Heart right ventricle (tissue), 16 donors: ENCODE results near the gene NSA2. TPM values are rescaled to one million over a fixed set of nuclear protein-coding genes. Genes with fewer than 3 reads are reported as not detected.

Experiments used
- ATAC-seq, 8 donors: fragments of 200-7000 bp; cut with Tn5 transposase; one replicate each; pipeline ENCODE4 v1.9.1; 2020; ENCODE audit warnings: mild to moderate bottlenecking in 8 of 8, moderate library complexity in 8 of 8, moderate number of reproducible peaks in 1 of 8
- DNase-seq, 2 donors: peaks; one replicate each; pipeline ENCODE4 v3.0.0-alpha.2; 2020
- H3K27ac ChIP-seq, 10 donors: fragments of 200-600 bp; sonication (generic) in 2 of 10; one replicate each; pipeline versions ENCODE4 v1.5.0 to v1.8.0; 2020 to 2022; ENCODE audit warnings: mild to moderate bottlenecking in 3 of 10
- H3K27me3 ChIP-seq, 7 donors: fragments of 200-600 bp; one replicate each; pipeline ENCODE4 v1.8.0; 2021 to 2022; ENCODE audit warnings: mild to moderate bottlenecking in 2 of 7
- H3K36me3 ChIP-seq, 9 donors: fragments of 200-600 bp; sonication (generic) in 1 of 9; one replicate each; pipeline versions ENCODE4 v1.5.0 to v1.8.0; 2020 to 2022; ENCODE audit warnings: mild to moderate bottlenecking in 2 of 9
- H3K4me1 ChIP-seq, 9 donors: fragments of 200-600 bp; sonication (generic) in 1 of 9; one replicate each; pipeline versions ENCODE4 v1.5.0 to v1.8.0; 2020 to 2022; ENCODE audit warnings: mild to moderate bottlenecking in 4 of 9
- H3K4me3 ChIP-seq, 10 donors: fragments of 200-600 bp; sonication (generic) in 2 of 10; one replicate each; pipeline versions ENCODE4 v1.5.0 to v1.8.0; 2020 to 2022; ENCODE audit warnings: mild to moderate bottlenecking in 7 of 10, moderate library complexity in 2 of 10
- H3K9me3 ChIP-seq, 11 donors: fragments of 200-600 bp in 10 of 11; sonication (generic) in 2 of 11; one replicate each; pipeline versions ENCODE4 v1.5.0 to v1.8.0; 2013 to 2022; ENCODE audit warnings: mild to moderate bottlenecking in 2 of 11, control low read depth in 1 of 11, moderate library complexity in 1 of 11
- CTCF ChIP-seq, 9 donors: fragments of 200-600 bp; sonication (generic) in 2 of 9; IDR thresholded peaks; one replicate each; pipeline versions ENCODE4 v1.5.0 to v1.8.0; 2021 to 2022; ENCODE audit warnings: antibody characterized with exemption in 9 of 9, mild to moderate bottlenecking in 5 of 9, moderate library complexity in 1 of 9
- whole genome bisulfite sequencing, 2 donors: extraction: QIAGEN DNeasy Blood & Tissue Kit; methylation state at CpG; one replicate each; pipeline ENCODE4 v1.1.7; 2013; ENCODE audit warnings: inconsistent platforms in 1 of 2; 5-methylcytosine and 5-hydroxymethylcytosine counted together
- intact Hi-C, 10 donors: fragments of 100-400 bp; cut with DNase I; formaldehyde crosslinking; loops; one replicate each; pipeline versions ENCODE4 v1.11.1 to v1.14.2; 2022
- polyA plus RNA-seq, 2 donors: library from polyadenylated mRNA; stranded (reverse); fragments of 200-250 nt; gene quantifications; one replicate each; pipeline ENCODE4 v1.2.3, GENCODE V29; 2013
- total RNA-seq, 10 donors: library from RNA; stranded (reverse); fragmentation: NEBNext Ultra II Directional in 3 of 10; extraction: Animal tissue kit (Norgen Biotek cat#: 25700) in 3 of 10; gene quantifications; one replicate each; pipeline versions ENCODE4 v1.2.1 to v1.2.4, GENCODE V29; 2021 to 2023
- donor health status: Arrhythmogenic right ventricular cardiomyopathy.
- donor health status: ischemic (EF 13 %, LVEDD 7.1; RV severe dilation, severe dysfunction).
- donor health status: healthy with polysubstance abuse.
- donor health status: DM: no; HTN: yes; CAD: no.
- donor health status: DM: no; HTN: no; CAD: no.
- donor health status: ischemic (EF 25% LVEDD 6.9; RV normal size, moderate dysfunction).
- donor health status: ischemic (EF 25% LVEDD 5.7; RV mildly dilated, moderate dysfunction).
- donor health status: healthy.
- donor health status: DM: yes; HTN: yes; CAD: no.
- donor health status: Ischemic cardiomyopathy.
- donor health status: ischemic (EF 35%, LVEDD 5.7; RV mildly dilated, moderate dysfunction).
- donor health status: nonischemic (EF 11% LVEDD 7.7; RV severe dilation, severe dysfunction).
- donor health status: DM: yes; HTN: yes; CAD: no.
- donor health status: PGD.
- donor health status: ischemic (EF 29% LVEDD 5.4; RV normal size, mild dysfunction).
- donor health status: nonischemic (EF 23%, LVEDD 6.1; RV moderate dilation, normal function).

Gene NSA2
- total and polyA plus RNA-seq, 12 donors: 27.4 to 82.9 (median 50.5) TPM

GRCh38 chr5:74810915-74811314 lies 43.9 kb downstream of the NSA2 start:
- TF ChIP-seq CTCF (IDR thresholded peaks at IDR 0.05): no peak
- intact Hi-C loops: no loop called here
- H3K27me3 ChIP-seq: peaks cover 0 to 4% (median 0%) of the 10 kb centered on the region in 7 donors

GRCh38 chr5:74816875-74817274 lies 49.8 kb downstream of the NSA2 start:
- intact Hi-C loops: no loop called here
- Histone ChIP-seq H3K9me3 (no peaks in the 10 kb centered on the region), H3K4me1 (no peaks in the 10 kb centered on the region), H3K27me3 (peaks cover 0 to 5% (median 0%) of the 10 kb centered on the region in 7 donors), H3K36me3 (no peaks in the 10 kb centered on the region), H3K4me3 (no peak overlapping the region), H3K27ac (no peak overlapping the region)
- TF ChIP-seq CTCF (IDR thresholded peaks at IDR 0.05): no peak
- ATAC-seq (no peak), DNase-seq (no peak)
- 40 to 44% methylated on average over 1 of the region's 1 CpG for WGBS, 2 donors

More at GRCh38 chr5:74810915-74811314, 43.9 kb downstream of the NSA2 start:
- 90 to 93% methylated on average over 4 of the region's 4 CpGs for WGBS, 2 donors
- H3K4me3 ChIP-seq: no peak overlapping the region
- no peaks in the 10 kb centered on the region for H3K9me3 ChIP-seq
- no peak overlapping the region for H3K27ac ChIP-seq
- DNase-seq (no peak), ATAC-seq (no peak)
- H3K4me1 ChIP-seq: no peaks in the 10 kb centered on the region
- H3K36me3 ChIP-seq: no peaks in the 10 kb centered on the region

- Histone ChIP-seq H3K27ac (no peak overlapping the region), H3K27me3 (no peaks in the 10 kb centered on the region), H3K4me1 (no peaks in the 10 kb centered on the region), H3K36me3 (no peaks in the 10 kb centered on the region), H3K9me3 (no peaks in the 10 kb centered on the region), H3K4me3 (no peak overlapping the region)
- ATAC-seq: no peak
- intact Hi-C loops: no loop called here
- no peak for DNase-seq
- no peak for TF ChIP-seq CTCF (IDR thresholded peaks at IDR 0.05)
- 93 to 97% methylated on average over 1 of the region's 1 CpG for WGBS, 2 donors
Observed at GRCh38 chr5:74822288-74822687, 55.2 kb downstream of the NSA2 start.

- Histone ChIP-seq H3K36me3 (no peaks in the 10 kb centered on the region), H3K27me3 (peaks cover 0 to 3% (median 0%) of the 10 kb centered on the region in 7 donors), H3K9me3 (no peaks in the 10 kb centered on the region), H3K4me1 (no peaks in the 10 kb centered on the region), H3K27ac (no peak overlapping the region), H3K4me3 (no peak overlapping the region)
- WGBS, 2 donors: 92% methylated on average over 7 of the region's 7 CpGs
- TF ChIP-seq CTCF (IDR thresholded peaks at IDR 0.05): no peak
- ATAC-seq (no peak), DNase-seq (no peak)
- intact Hi-C loops: no loop called here
Observed at GRCh38 chr5:74829413-74829812, 62.4 kb downstream of the NSA2 start.

Other genes with a start within 250 kb of the NSA2 start
- gene ENC1, start 126.5 kb upstream of the NSA2 start, total RNA-seq: 1 to 10 TPM; 2.8 to 9.1 (median 4.0) TPM
- 1 to 10 TPM; 2.1 to 2.6 TPM for gene ENC1, start 126.5 kb upstream of the NSA2 start, polyA plus RNA-seq
- gene HEXB, start 82.0 kb upstream of the NSA2 start, total RNA-seq: 100 to 1,000 TPM in 8 of 10 donors, 10 to 100 TPM in 2; 79.4 to 225 (median 115) TPM
- 10 to 100 TPM; 68.7 to 93.8 TPM for gene HEXB, start 82.0 kb upstream of the NSA2 start, polyA plus RNA-seq
- 10 to 100 TPM; 33.1 to 62.7 (median 49.2) TPM for gene GFM2, start 132 bp upstream of the NSA2 start, total RNA-seq
- 10 to 100 TPM; 21.7 to 34.2 TPM for gene GFM2, start 132 bp upstream of the NSA2 start, polyA plus RNA-seq
- 10 to 100 TPM in 2 of 10 donors, 1 to 10 TPM in 8; 2.3 to 10.6 (median 4.8) TPM for gene FAM169A, start 99.1 kb downstream of the NSA2 start, total RNA-seq
- gene FAM169A, start 99.1 kb downstream of the NSA2 start, polyA plus RNA-seq: 1 to 10 TPM in 1 of 2 donors, under 1 TPM in 1; 0.25 to 1.2 TPM